GM23338 (cell line): Measurements from ENCODE around the gene SLC2A6. TPM values are rescaled to one million over a fixed set of nuclear protein-coding genes. Genes with fewer than 3 reads are reported as not detected.

Source experiments
- ATAC-seq: fragments of 200-7000 bp; cut with Tn5 transposase; 3 replicates; pipeline ENCODE4 v1.9.1; 2020
- DNase-seq: peaks from one replicate; pipeline ENCODE4 v3.0.0-alpha.2; 2015; ENCODE audit warnings: low spot score
- H2AFZ ChIP-seq: fragments of 200-600 bp; sonication (generic); 2 replicates; pipeline ENCODE4 v1.8.0; 2016; ENCODE audit warnings: antibody characterized with exemption, mild to moderate bottlenecking, moderate library complexity
- H3F3A ChIP-seq: fragments of 200-600 bp; sonication (generic); replicated peaks from 2 replicates; pipeline ENCODE4 v1.8.0; 2017; ENCODE audit warnings: antibody characterized with exemption, mixed run types, low read depth
- H3K27ac ChIP-seq: fragments of 200-600 bp; sonication (generic); 2 replicates; pipeline ENCODE4 v1.6.1; 2016; ENCODE audit warnings: low read depth
- H3K27me3 ChIP-seq: fragments of 200-600 bp; sonication (generic); 2 replicates; pipeline ENCODE4 v1.8.0; 2016; ENCODE audit warnings: mild to moderate bottlenecking, mixed run types, moderate library complexity; ENCODE audit not compliant: insufficient read depth
- H3K36me3 ChIP-seq: fragments of 200-600 bp; sonication (generic); 2 replicates; pipeline ENCODE4 v1.8.0; 2016; ENCODE audit warnings: mild to moderate bottlenecking; ENCODE audit not compliant: insufficient read depth
- H3K4me1 ChIP-seq: fragments of 200-600 bp; sonication (generic); 2 replicates; pipeline ENCODE4 v1.8.0; 2016; ENCODE audit warnings: mild to moderate bottlenecking, moderate library complexity; ENCODE audit not compliant: insufficient read depth
- H3K4me2 ChIP-seq: fragments of 200-600 bp; sonication (generic); 2 replicates; pipeline ENCODE4 v1.7.1; 2017; ENCODE audit warnings: mixed run types
- H3K4me3 ChIP-seq: fragments of 200-600 bp; sonication (generic); 2 replicates; pipeline ENCODE4 v1.6.1; 2016; ENCODE audit warnings: mixed run types
- H3K79me2 ChIP-seq: fragments of 200-600 bp; sonication (generic); replicated peaks from 2 replicates; pipeline ENCODE4 v1.8.0; 2017; ENCODE audit warnings: mild to moderate bottlenecking; ENCODE audit not compliant: insufficient read depth
- H3K9me2 ChIP-seq: fragments of 200-600 bp; sonication (generic); 2 replicates; pipeline ENCODE4 v1.8.0; 2017; ENCODE audit not compliant: insufficient read depth
- H4K20me1 ChIP-seq: fragments of 200-600 bp; sonication (generic); replicated peaks from 2 replicates; pipeline ENCODE4 v1.8.0; 2017; ENCODE audit warnings: mild to moderate bottlenecking; ENCODE audit not compliant: insufficient read depth
- H3K27ac Mint-ChIP-seq: 2 replicates; pipeline ENCODE4 v1.8.0; 2020; ENCODE audit warnings: inconsistent platforms, mild to moderate bottlenecking, moderate library complexity, mixed read lengths
- H3K27me3 Mint-ChIP-seq: 3 replicates; pipeline ENCODE4 v1.8.0; 2022; ENCODE audit warnings: low read depth, mild to moderate bottlenecking, moderate library complexity, mixed read lengths, inconsistent platforms; ENCODE audit not compliant: insufficient read depth, poor library complexity
- H3K36me3 Mint-ChIP-seq: 3 replicates; pipeline ENCODE4 v1.8.0; 2021; ENCODE audit warnings: low read depth, mild to moderate bottlenecking, inconsistent platforms, moderate library complexity, mixed read lengths
- H3K4me1 Mint-ChIP-seq: 3 replicates; pipeline ENCODE4 v1.8.0; 2020; ENCODE audit warnings: mild to moderate bottlenecking, inconsistent platforms, mixed read lengths
- H3K4me3 Mint-ChIP-seq: 3 replicates; pipeline ENCODE4 v1.8.0; 2021; ENCODE audit warnings: moderate library complexity, mild to moderate bottlenecking, inconsistent platforms, mixed read lengths
- H3K9me3 Mint-ChIP-seq: 3 replicates; pipeline ENCODE4 v1.8.0; 2020; ENCODE audit warnings: moderate library complexity, mild to moderate bottlenecking, inconsistent platforms, mixed read lengths
- CREB1 ChIP-seq: fragments of 250-450 bp; sonication (Bioruptor Pico); IDR thresholded peaks from 2 replicates; pipeline ENCODE4 v1.5.0; 2020; ENCODE audit warnings: low read depth, mild to moderate bottlenecking, moderate library complexity
- EZH2 ChIP-seq: fragments of 200-600 bp; sonication (generic); IDR thresholded peaks from one replicate; pipeline ENCODE4 v1.8.0; 2017; ENCODE audit warnings: antibody characterized with exemption, mild to moderate bottlenecking, low read depth; ENCODE audit not compliant: unreplicated experiment
- EZH2phosphoT487 ChIP-seq: fragments of 200-600 bp; sonication (generic); IDR thresholded peaks from one replicate; pipeline ENCODE4 v1.8.1; 2018; ENCODE audit warnings: antibody characterized with exemption; ENCODE audit not compliant: unreplicated experiment
- JUNB ChIP-seq: IDR thresholded peaks from one replicate; pipeline ENCODE4 v1.6.1; 2016; ENCODE audit warnings: antibody characterized with exemption; ENCODE audit not compliant: unreplicated experiment
- NANOG ChIP-seq: IDR thresholded peaks from 2 replicates; pipeline ENCODE4 v1.6.1; 2016; ENCODE audit warnings: antibody characterized with exemption, borderline replicate concordance
- POLR2AphosphoS5 ChIP-seq: IDR thresholded peaks from 2 replicates; pipeline ENCODE4 v1.6.1; 2016; ENCODE audit warnings: antibody characterized with exemption, low read depth
- STAT1 ChIP-seq: IDR thresholded peaks from one replicate; pipeline ENCODE4 v1.6.1; 2016; ENCODE audit warnings: antibody characterized with exemption; ENCODE audit not compliant: unreplicated experiment
- ZNF114 ChIP-seq: fragments of 250-450 bp; sonication (Bioruptor Pico); IDR thresholded peaks from 2 replicates; pipeline ENCODE4 v1.5.0; 2020; ENCODE audit warnings: mild to moderate bottlenecking, moderate library complexity
- ZNF331 ChIP-seq: fragments of 250-450 bp; sonication (Bioruptor Pico); IDR thresholded peaks from 2 replicates; pipeline ENCODE4 v1.5.0; 2020; ENCODE audit warnings: low read depth, mild to moderate bottlenecking, moderate library complexity
- polyA plus RNA-seq: library from polyadenylated mRNA; unstranded; fragments of >200 nt; fragmentation: Nextera tagmentation; extraction: Ambion mirVana; gene quantifications from 2 replicates; pipeline ENCODE4 v1.2.1, GENCODE V29; 2016
- total RNA-seq: library from RNA; depleted of rRNA; stranded (reverse); fragments of >200 nt; shearing (Covaris generic); gene quantifications from 2 replicates; pipeline ENCODE4 v1.2.3, GENCODE V29; 2014
- TF ChIP-seq, protein P1 (sequence below): IDR thresholded peaks from 2 replicates; pipeline ENCODE4 v1.6.1; 2016; ENCODE audit warnings: antibody characterized with exemption
- TF ChIP-seq, protein P2 (sequence below), 2 experiments: fragments of 200-600 bp in 1 of 2; sonication (generic) in 1 of 2; conservative IDR thresholded peaks; 2 replicates each; pipeline versions ENCODE4 v1.5.1 to v1.6.1; 2016 to 2017; ENCODE audit warnings: antibody characterized with exemption in 2 of 2, low read depth in 2 of 2, mild to moderate bottlenecking in 2 of 2, moderate library complexity in 1 of 2
- TF ChIP-seq, protein P3 (sequence below): fragments of 250-450 bp; sonication (Bioruptor Pico); IDR thresholded peaks from 2 replicates; pipeline ENCODE4 v1.5.0; 2020; ENCODE audit warnings: mild to moderate bottlenecking, moderate library complexity
- TF ChIP-seq, protein P4 (sequence below): IDR thresholded peaks from one replicate; pipeline ENCODE4 v1.6.1; 2018; ENCODE audit warnings: antibody characterized with exemption; ENCODE audit not compliant: unreplicated experiment

Gene SLC2A6
- total and polyA plus RNA-seq, 2 experiments from 2014 or later: 17.5 to 39.3 TPM

DNA sequence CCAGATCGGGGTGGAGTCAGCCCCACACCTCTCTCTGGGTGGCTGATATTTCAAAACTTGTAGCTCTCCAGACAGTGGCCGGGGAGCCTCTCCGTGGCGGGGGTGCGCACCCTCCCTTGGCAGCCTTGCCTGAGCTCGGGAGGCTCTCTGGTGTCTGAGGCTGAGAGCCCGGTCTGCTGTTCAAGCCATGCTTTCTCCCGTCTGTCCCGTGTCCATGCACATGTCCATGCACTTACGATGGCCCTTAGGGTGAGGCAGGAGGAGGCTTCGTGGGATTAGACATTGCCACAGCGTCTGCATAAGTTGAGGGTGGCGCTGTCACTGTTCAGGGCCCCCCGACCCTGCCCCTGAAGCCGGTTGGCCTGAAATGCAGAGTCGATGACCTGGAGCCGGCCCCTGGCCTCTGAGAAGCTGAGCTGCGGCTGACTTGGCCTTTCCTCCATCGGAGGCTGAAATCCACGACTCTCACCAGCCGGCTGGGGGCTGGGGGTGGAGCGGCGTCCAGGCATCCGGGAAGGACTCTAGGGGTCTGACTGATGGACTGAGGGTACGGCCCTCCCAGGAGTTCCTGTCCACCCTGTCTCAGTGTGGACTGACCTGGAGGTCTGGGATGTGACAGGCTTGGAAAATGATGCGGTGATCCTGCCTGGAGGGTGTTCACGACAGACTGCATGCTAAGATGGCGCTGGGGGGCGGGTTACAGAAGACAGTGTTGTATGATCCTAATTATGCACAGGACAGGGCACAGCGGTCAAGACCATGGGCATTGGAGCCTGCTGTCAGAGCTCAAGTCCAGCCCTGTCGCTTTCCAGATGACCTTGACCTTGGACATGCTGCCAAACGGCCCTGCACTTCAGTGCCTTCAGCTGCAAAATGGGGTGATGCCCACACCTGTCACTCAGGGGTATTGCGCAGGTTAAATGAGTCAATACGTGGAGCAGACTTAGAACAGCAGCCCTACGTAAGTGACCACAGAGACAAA, 18.3 kb upstream of the SLC2A6 start:
- no peaks in the 10 kb centered on the region; the same call in 2 of the 3 replicates for H3K36me3 Mint-ChIP-seq
- no peak overlapping the region for H2AFZ ChIP-seq
- H3K4me1 Mint-ChIP-seq: no peaks in the 10 kb centered on the region
- H3K27ac ChIP-seq: no peak overlapping the region
- peaks cover 18% of the 10 kb centered on the region for H3K9me3 Mint-ChIP-seq
- H3K4me3 ChIP-seq: no peak overlapping the region
- peaks cover 13% of the 10 kb centered on the region for H3K27me3 Mint-ChIP-seq
- H3K27me3 ChIP-seq: no peaks in the 10 kb centered on the region
- no peak for DNase-seq
- no peak overlapping the region for H3K4me2 ChIP-seq
- H3F3A ChIP-seq: no peaks in the 10 kb centered on the region; the same call in 1 of the 2 replicates
- H3K4me3 Mint-ChIP-seq: no peak overlapping the region
- no peaks in the 10 kb centered on the region for H3K4me1 ChIP-seq
- H3K9me2 ChIP-seq: no peaks in the 10 kb centered on the region
- H3K27ac Mint-ChIP-seq: no peak overlapping the region
- no peaks in the 10 kb centered on the region for H3K36me3 ChIP-seq
- TF ChIP-seq, protein P1, sequence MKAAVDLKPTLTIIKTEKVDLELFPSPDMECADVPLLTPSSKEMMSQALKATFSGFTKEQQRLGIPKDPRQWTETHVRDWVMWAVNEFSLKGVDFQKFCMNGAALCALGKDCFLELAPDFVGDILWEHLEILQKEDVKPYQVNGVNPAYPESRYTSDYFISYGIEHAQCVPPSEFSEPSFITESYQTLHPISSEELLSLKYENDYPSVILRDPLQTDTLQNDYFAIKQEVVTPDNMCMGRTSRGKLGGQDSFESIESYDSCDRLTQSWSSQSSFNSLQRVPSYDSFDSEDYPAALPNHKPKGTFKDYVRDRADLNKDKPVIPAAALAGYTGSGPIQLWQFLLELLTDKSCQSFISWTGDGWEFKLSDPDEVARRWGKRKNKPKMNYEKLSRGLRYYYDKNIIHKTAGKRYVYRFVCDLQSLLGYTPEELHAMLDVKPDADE: no peak
- TF ChIP-seq STAT1 (no peak), EZH2 (no peak), NANOG (no peak), CREB1 (CRISPR knock-in tag) (no peak), JUNB (no peak), ZNF331 (CRISPR knock-in tag) (no peak), POLR2AphosphoS5 (no peak), ZNF114 (no peak), EZH2phosphoT487 (no peak)
- TF ChIP-seq, protein P2, sequence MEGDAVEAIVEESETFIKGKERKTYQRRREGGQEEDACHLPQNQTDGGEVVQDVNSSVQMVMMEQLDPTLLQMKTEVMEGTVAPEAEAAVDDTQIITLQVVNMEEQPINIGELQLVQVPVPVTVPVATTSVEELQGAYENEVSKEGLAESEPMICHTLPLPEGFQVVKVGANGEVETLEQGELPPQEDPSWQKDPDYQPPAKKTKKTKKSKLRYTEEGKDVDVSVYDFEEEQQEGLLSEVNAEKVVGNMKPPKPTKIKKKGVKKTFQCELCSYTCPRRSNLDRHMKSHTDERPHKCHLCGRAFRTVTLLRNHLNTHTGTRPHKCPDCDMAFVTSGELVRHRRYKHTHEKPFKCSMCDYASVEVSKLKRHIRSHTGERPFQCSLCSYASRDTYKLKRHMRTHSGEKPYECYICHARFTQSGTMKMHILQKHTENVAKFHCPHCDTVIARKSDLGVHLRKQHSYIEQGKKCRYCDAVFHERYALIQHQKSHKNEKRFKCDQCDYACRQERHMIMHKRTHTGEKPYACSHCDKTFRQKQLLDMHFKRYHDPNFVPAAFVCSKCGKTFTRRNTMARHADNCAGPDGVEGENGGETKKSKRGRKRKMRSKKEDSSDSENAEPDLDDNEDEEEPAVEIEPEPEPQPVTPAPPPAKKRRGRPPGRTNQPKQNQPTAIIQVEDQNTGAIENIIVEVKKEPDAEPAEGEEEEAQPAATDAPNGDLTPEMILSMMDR (conservative IDR thresholded peaks at IDR 0.05; ENCODE audit: low read depth in 2 of 2): no peak
- TF ChIP-seq, protein P3, sequence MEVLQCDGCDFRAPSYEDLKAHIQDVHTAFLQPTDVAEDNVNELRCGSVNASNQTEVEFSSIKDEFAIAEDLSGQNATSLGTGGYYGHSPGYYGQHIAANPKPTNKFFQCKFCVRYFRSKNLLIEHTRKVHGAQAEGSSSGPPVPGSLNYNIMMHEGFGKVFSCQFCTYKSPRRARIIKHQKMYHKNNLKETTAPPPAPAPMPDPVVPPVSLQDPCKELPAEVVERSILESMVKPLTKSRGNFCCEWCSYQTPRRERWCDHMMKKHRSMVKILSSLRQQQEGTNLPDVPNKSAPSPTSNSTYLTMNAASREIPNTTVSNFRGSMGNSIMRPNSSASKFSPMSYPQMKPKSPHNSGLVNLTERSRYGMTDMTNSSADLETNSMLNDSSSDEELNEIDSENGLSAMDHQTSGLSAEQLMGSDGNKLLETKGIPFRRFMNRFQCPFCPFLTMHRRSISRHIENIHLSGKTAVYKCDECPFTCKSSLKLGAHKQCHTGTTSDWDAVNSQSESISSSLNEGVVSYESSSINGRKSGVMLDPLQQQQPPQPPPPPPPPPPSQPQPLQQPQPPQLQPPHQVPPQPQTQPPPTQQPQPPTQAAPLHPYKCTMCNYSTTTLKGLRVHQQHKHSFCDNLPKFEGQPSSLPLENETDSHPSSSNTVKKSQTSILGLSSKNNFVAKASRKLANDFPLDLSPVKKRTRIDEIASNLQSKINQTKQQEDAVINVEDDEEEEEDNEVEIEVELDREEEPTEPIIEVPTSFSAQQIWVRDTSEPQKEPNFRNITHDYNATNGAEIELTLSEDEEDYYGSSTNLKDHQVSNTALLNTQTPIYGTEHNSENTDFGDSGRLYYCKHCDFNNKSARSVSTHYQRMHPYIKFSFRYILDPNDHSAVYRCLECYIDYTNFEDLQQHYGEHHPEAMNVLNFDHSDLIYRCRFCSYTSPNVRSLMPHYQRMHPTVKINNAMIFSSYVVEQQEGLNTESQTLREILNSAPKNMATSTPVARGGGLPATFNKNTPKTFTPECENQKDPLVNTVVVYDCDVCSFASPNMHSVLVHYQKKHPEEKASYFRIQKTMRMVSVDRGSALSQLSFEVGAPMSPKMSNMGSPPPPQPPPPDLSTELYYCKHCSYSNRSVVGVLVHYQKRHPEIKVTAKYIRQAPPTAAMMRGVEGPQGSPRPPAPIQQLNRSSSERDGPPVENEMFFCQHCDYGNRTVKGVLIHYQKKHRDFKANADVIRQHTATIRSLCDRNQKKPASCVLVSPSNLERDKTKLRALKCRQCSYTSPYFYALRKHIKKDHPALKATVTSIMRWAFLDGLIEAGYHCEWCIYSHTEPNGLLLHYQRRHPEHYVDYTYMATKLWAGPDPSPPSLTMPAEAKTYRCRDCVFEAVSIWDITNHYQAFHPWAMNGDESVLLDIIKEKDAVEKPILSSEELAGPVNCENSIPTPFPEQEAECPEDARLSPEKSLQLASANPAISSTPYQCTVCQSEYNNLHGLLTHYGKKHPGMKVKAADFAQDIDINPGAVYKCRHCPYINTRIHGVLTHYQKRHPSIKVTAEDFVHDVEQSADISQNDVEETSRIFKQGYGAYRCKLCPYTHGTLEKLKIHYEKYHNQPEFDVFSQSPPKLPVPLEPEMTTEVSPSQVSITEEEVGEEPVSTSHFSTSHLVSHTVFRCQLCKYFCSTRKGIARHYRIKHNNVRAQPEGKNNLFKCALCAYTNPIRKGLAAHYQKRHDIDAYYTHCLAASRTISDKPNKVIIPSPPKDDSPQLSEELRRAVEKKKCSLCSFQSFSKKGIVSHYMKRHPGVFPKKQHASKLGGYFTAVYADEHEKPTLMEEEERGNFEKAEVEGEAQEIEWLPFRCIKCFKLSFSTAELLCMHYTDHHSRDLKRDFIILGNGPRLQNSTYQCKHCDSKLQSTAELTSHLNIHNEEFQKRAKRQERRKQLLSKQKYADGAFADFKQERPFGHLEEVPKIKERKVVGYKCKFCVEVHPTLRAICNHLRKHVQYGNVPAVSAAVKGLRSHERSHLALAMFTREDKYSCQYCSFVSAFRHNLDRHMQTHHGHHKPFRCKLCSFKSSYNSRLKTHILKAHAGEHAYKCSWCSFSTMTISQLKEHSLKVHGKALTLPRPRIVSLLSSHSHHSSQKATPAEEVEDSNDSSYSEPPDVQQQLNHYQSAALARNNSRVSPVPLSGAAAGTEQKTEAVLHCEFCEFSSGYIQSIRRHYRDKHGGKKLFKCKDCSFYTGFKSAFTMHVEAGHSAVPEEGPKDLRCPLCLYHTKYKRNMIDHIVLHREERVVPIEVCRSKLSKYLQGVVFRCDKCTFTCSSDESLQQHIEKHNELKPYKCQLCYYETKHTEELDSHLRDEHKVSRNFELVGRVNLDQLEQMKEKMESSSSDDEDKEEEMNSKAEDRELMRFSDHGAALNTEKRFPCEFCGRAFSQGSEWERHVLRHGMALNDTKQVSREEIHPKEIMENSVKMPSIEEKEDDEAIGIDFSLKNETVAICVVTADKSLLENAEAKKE (CRISPR knock-in tag): no peak
- TF ChIP-seq, protein P4, sequence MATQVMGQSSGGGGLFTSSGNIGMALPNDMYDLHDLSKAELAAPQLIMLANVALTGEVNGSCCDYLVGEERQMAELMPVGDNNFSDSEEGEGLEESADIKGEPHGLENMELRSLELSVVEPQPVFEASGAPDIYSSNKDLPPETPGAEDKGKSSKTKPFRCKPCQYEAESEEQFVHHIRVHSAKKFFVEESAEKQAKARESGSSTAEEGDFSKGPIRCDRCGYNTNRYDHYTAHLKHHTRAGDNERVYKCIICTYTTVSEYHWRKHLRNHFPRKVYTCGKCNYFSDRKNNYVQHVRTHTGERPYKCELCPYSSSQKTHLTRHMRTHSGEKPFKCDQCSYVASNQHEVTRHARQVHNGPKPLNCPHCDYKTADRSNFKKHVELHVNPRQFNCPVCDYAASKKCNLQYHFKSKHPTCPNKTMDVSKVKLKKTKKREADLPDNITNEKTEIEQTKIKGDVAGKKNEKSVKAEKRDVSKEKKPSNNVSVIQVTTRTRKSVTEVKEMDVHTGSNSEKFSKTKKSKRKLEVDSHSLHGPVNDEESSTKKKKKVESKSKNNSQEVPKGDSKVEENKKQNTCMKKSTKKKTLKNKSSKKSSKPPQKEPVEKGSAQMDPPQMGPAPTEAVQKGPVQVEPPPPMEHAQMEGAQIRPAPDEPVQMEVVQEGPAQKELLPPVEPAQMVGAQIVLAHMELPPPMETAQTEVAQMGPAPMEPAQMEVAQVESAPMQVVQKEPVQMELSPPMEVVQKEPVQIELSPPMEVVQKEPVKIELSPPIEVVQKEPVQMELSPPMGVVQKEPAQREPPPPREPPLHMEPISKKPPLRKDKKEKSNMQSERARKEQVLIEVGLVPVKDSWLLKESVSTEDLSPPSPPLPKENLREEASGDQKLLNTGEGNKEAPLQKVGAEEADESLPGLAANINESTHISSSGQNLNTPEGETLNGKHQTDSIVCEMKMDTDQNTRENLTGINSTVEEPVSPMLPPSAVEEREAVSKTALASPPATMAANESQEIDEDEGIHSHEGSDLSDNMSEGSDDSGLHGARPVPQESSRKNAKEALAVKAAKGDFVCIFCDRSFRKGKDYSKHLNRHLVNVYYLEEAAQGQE: no peak
- no peaks in the 10 kb centered on the region for H4K20me1 ChIP-seq
- no peak for ATAC-seq
- no peaks in the 10 kb centered on the region for H3K79me2 ChIP-seq
